K562 (cell line): Measurements from ENCODE around the gene ERGIC3. TPM values are rescaled to one million over a fixed set of nuclear protein-coding genes. Genes with fewer than 3 reads are reported as not detected.
"Not testable (repeated sequence)": the region's sequence is repeated elsewhere in the genome, so short reads cannot be mapped to it uniquely, and the experiment has no call there.

ENCODE experiments used
- ATAC-seq: fragments of 200-7000 bp; cut with Tn5 transposase; 3 replicates; pipeline ENCODE4 v1.9.1; 2020; ENCODE audit warnings: moderate library complexity
- BruUV-seq: library from RNA; stranded (reverse); fragments of 400-500 nt; replicated peaks from 2 replicates; lab custom pipeline; 2021; lab: Mats Ljungman, UMichigan
- CTCF ChIA-PET: fragments of 300-600 bp; formaldehyde crosslinking; extraction: SDS; loops from one replicate; lab custom pipeline; 2021; ENCODE audit warnings: low intra/inter-chr PET ratio; lab: Yijun Ruan, JAX
- POLR2A ChIA-PET: fragments of 300-600, 350-650 bp; sonication (Branson Sonifier 250); formaldehyde crosslinking; extraction: SDS; loops from one replicate; lab custom pipeline; 2021; ENCODE audit warnings: antibody characterized with exemption, inconsistent platforms; lab: Yijun Ruan, JAX
- DNase-seq, 4 experiments: peaks; one replicate each; pipeline versions ENCODE4 v3.0.0 to v3.0.0-alpha.2; 2011 to 2018; ENCODE audit warnings: low spot score in 3 of 4, mixed read lengths in 3 of 4; ENCODE audit errors: extremely low read depth in 1 of 4
- FAIRE-seq: peaks from 2 replicates; lab custom pipeline; 2011; peaks lifted over from hg19 to GRCh38; lab: Jason Lieb, UNC
- H2AFZ ChIP-seq: 2 replicates; pipeline ENCODE4 v1.6.0; 2011; ENCODE audit warnings: low read depth, low read length, control low read depth, inconsistent platforms
- H3K27ac ChIP-seq: fragments of 200-600 bp; 3 replicates; pipeline ENCODE4 v1.8.0; 2011; ENCODE audit warnings: low read depth, mild to moderate bottlenecking, control low read depth, inconsistent platforms, low read length, moderate library complexity, mixed read lengths; ENCODE audit errors: extremely low read depth
- H3K27me3 ChIP-seq, 2 experiments: fragments of 300-600 bp in 1 of 2; 2 replicates in 1 of 2; 3 replicates in 1 of 2; pipeline versions ENCODE4 v1.6.0 to v1.8.0; 2011; ENCODE audit warnings: inconsistent platforms in 2 of 2, low read length in 2 of 2, mild to moderate bottlenecking in 1 of 2, mixed read lengths in 1 of 2, moderate library complexity in 1 of 2; ENCODE audit not compliant: control insufficient read depth in 2 of 2, insufficient read depth in 2 of 2
- H3K36me3 ChIP-seq: fragments of 300-600 bp; 3 replicates; pipeline ENCODE4 v1.8.0; 2011; ENCODE audit warnings: mild to moderate bottlenecking, low read length, inconsistent platforms; ENCODE audit not compliant: control insufficient read depth, insufficient read depth
- H3K4me1 ChIP-seq, 2 experiments: fragments of 200-600 bp in 1 of 2; replicated peaks in 1 of 2; 2 replicates in 1 of 2; 3 replicates in 1 of 2; pipeline versions ENCODE4 v1.5.1 to v1.8.0; 2011; ENCODE audit warnings: inconsistent platforms in 2 of 2, low read length in 2 of 2, mild to moderate bottlenecking in 1 of 2, mixed read lengths in 1 of 2, moderate library complexity in 1 of 2; ENCODE audit not compliant: control insufficient read depth in 2 of 2, insufficient read depth in 2 of 2
- H3K4me2 ChIP-seq: 2 replicates; pipeline ENCODE4 v1.6.1; 2011; ENCODE audit warnings: low read length, control low read depth, inconsistent platforms, mixed read lengths; ENCODE audit not compliant: insufficient read depth
- H3K4me3 ChIP-seq: fragments of 200-600 bp; sonication (generic), shearing (Covaris generic); 2 replicates; pipeline ENCODE4 v1.5.1; 2016; ENCODE audit warnings: control low read depth, inconsistent platforms
- H3K79me2 ChIP-seq: fragments of 200-600 bp; 3 replicates; pipeline ENCODE4 v1.8.0; 2011; ENCODE audit warnings: low read length, inconsistent platforms; ENCODE audit not compliant: control insufficient read depth, insufficient read depth
- H3K9ac ChIP-seq, 2 experiments: 2 replicates each; pipeline versions ENCODE4 v1.6.0 to v1.6.1; 2011; ENCODE audit warnings: low read depth in 2 of 2, low read length in 2 of 2, control low read depth in 1 of 2, inconsistent platforms in 1 of 2, mild to moderate bottlenecking in 1 of 2, mixed read lengths in 1 of 2; ENCODE audit not compliant: insufficient read depth in 1 of 2
- H3K9me1 ChIP-seq: one replicate; pipeline ENCODE4 v1.6.0; 2011; ENCODE audit warnings: inconsistent platforms, mild to moderate bottlenecking, low read length, moderate library complexity; ENCODE audit not compliant: control insufficient read depth, insufficient read depth
- H3K9me3 ChIP-seq: replicated peaks from 2 replicates; pipeline ENCODE4 v1.5.1; 2011; ENCODE audit warnings: low read depth, low read length, inconsistent platforms; ENCODE audit not compliant: control insufficient read depth, insufficient read depth
- H4K20me1 ChIP-seq: replicated peaks from 2 replicates; pipeline ENCODE4 v1.6.1; 2011; ENCODE audit warnings: low read length, inconsistent platforms, mixed read lengths; ENCODE audit not compliant: control insufficient read depth, insufficient read depth
- GTF2F1 ChIP-seq: IDR thresholded peaks from 2 replicates; pipeline ENCODE4 v1.6.1; 2011; ENCODE audit warnings: low read depth, low read length, improper control_type of control experiment
- HDGF ChIP-seq: fragments of 450-650 bp; IDR thresholded peaks from 2 replicates; pipeline ENCODE4 v1.6.1; 2016
- KAT8 ChIP-seq: fragments of 450-650 bp; IDR thresholded peaks from 2 replicates; pipeline ENCODE4 v1.6.1; 2016; ENCODE audit warnings: low read depth, mild to moderate bottlenecking
- POLR3A ChIP-seq: IDR thresholded peaks from 2 replicates; pipeline ENCODE4 v1.6.1; 2011; ENCODE audit warnings: borderline replicate concordance, mild to moderate bottlenecking, moderate library complexity; ENCODE audit not compliant: insufficient read length, insufficient read depth; ENCODE audit errors: extremely low read depth
- ZNF24 ChIP-seq: fragments of 450-650 bp; IDR thresholded peaks from 2 replicates; pipeline ENCODE4 v1.6.1; 2016
- WGBS: fragments of 100-300 bp; shearing (Covaris generic); methylation state at CpG from one replicate; pipeline ENCODE4 v1.1.6; 2016; ENCODE audit warnings: low coverage, mixed read lengths; ENCODE audit not compliant: insufficient coverage; ENCODE audit errors: missing lambda C conversion rate; 5-methylcytosine and 5-hydroxymethylcytosine counted together
- in situ Hi-C: fragments of 300-500 bp; cut with MboI; formaldehyde crosslinking; loops from 4 replicates; pipeline ENCODE4 v1.15.0; 2018; ENCODE audit warnings: inconsistent platforms, mixed read lengths
- intact Hi-C: fragments of 100-400 bp; cut with micrococcal nuclease; formaldehyde crosslinking; loops from 2 replicates; pipeline ENCODE4 v1.14.2; 2022
- polyA plus RNA-seq, 8 experiments: library from polyadenylated mRNA; depleted of rRNA in 4 of 8; stranded (reverse) in 5 of 8; unstranded in 3 of 8; fragments of >200 nt; fragmentation: Nextera tagmentation in 2 of 8; fragmentation: Illumina TruSeq in 1 of 8; extraction: Ambion mirVana in 2 of 8; extraction: Trizol in 1 of 8; gene quantifications; 2 replicates each; pipeline versions ENCODE4 v1.2.1 to v1.2.3, GENCODE V29; 2011 to 2014; ENCODE audit warnings: inconsistent platforms in 1 of 8, missing spikeins in 1 of 8
- total RNA-seq, 7 experiments: library from RNA; depleted of rRNA in 6 of 7; stranded (reverse); fragments of >200 nt in 6 of 7; fragmentation: Illumina TruSeq in 2 of 7; extraction: Trizol in 2 of 7; gene quantifications; 2 replicates each; pipeline versions ENCODE4 v1.2.1 to v1.2.3, GENCODE V29; 2011 to 2021; ENCODE audit warnings: low replicate concordance in 1 of 7
- TF ChIP-seq, protein P1 (sequence below), 2 experiments: IDR thresholded peaks; 2 replicates each; pipeline ENCODE4 v1.6.1; 2012; ENCODE audit warnings: improper control_type of control experiment in 2 of 2, low read depth in 2 of 2, low read length in 2 of 2, borderline replicate concordance in 1 of 2

The ERGIC3 gene
- total and polyA plus RNA-seq, 9 of the 15 experiments (the other 6 are each of a cell fraction or from before 2014, with no cell fraction given) = 121 to 278 (median 184) TPM

DNA sequence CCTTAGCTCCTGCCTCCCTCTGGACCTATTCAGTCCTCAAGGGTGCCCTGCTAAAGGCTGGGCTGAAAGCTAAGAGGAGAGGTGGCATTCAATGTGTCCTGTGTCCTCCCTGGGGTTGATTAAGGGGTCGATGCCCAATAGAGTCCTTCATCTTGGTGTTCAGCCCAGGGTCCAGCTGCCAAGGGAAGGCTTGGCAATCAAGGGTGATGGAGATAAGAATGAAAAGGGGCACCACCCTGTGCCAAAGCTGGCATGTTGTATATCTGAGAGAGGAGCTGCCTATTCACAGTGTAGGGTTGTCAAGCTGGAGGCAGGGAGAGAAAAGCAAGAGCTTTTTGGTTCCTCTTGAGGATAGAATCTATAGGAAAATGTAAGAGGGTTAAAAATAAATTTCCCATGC lies 24.8 kb upstream of the ERGIC3 start:
- WGBS = 40% methylated on average over 1 of the region's 1 CpG
- TF ChIP-seq ZNF24 (no peak), KAT8 (no peak), POLR3A (no peak), HDGF (no peak), GTF2F1 (no peak)
- TF ChIP-seq, protein P1, sequence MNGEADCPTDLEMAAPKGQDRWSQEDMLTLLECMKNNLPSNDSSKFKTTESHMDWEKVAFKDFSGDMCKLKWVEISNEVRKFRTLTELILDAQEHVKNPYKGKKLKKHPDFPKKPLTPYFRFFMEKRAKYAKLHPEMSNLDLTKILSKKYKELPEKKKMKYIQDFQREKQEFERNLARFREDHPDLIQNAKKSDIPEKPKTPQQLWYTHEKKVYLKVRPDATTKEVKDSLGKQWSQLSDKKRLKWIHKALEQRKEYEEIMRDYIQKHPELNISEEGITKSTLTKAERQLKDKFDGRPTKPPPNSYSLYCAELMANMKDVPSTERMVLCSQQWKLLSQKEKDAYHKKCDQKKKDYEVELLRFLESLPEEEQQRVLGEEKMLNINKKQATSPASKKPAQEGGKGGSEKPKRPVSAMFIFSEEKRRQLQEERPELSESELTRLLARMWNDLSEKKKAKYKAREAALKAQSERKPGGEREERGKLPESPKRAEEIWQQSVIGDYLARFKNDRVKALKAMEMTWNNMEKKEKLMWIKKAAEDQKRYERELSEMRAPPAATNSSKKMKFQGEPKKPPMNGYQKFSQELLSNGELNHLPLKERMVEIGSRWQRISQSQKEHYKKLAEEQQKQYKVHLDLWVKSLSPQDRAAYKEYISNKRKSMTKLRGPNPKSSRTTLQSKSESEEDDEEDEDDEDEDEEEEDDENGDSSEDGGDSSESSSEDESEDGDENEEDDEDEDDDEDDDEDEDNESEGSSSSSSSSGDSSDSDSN (IDR thresholded peaks at IDR 0.05; ENCODE audit: borderline replicate concordance in 1 of 2, low read depth in 2 of 2, low read length in 2 of 2) = no peak
- TF ChIP-seq, all 486 proteins: peak for 0
- POLR2A ChIA-PET = interaction anchor here (0.9 to 1.6 kb wide), 4 partner anchors 8 to 24 kb away, joined by 3 to 5 read pairs (median 4); no protein-coding TSS in a partner anchor
- Histone ChIP-seq H3K9me3 (no peaks in the 10 kb centered on the region), H3K4me1 (peaks cover 11 to 16% of the 10 kb centered on the region in 2 experiments; a peak in 3 of 5 replicates), H3K27ac (no peak overlapping the region), H3K36me3 (peaks cover 6% of the 10 kb centered on the region; the same call in 1 of the 3 replicates), H2AFZ (no peak overlapping the region), H3K4me2 (no peak overlapping the region), H3K4me3 (no peak overlapping the region), H3K9ac (no peak overlapping the region), H4K20me1 (no peaks in the 10 kb centered on the region; the same call in 1 of the 2 replicates), H3K9me1 (no peaks in the 10 kb centered on the region), H3K79me2 (no peaks in the 10 kb centered on the region), H3K27me3 (no peaks in the 10 kb centered on the region)
- intact Hi-C loops (no loop called here), in situ Hi-C loops (no loop called here)
- ATAC-seq = no peak
- no peak for DNase-seq
- BruUV-seq = no TSS peak
- CTCF ChIA-PET = no interaction called here
- no peak for FAIRE-seq

DNA sequence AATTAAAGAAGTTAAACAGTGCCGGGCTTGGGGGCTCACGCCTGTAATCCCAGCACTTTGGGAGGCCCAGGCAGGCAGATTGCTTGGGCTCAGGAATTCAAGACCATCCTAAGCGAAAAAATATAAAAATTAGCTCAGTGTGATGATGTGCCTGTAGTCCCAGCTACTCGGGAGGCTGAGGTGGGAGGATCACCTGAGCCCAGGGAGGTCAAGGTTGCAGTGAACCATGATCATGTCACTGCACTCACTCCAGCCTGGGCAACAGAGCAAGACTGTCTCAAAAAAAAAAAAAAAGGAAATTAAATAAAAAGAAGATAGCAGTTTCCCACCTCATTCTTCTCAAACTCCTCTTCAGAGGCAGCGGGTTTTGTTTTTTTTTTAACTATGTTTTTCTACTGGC lies 24.1 kb upstream of the ERGIC3 start:
- H3K36me3 ChIP-seq, H3K9me3 ChIP-seq, DNase-seq, ATAC-seq, H3K4me2 ChIP-seq, in situ Hi-C loops, H3K9ac ChIP-seq, H2AFZ ChIP-seq, FAIRE-seq, CTCF ChIA-PET, H3K27me3 ChIP-seq, H3K9me1 ChIP-seq, H4K20me1 ChIP-seq, H3K27ac ChIP-seq, H3K4me3 ChIP-seq, BruUV-seq, H3K79me2 ChIP-seq, intact Hi-C loops: not testable (repeated sequence)
- H3K4me1 ChIP-seq = peaks cover 11 to 16% of the 10 kb centered on the region in 2 experiments; a peak in 3 of 5 replicates
- POLR2A ChIA-PET = interaction anchor here (1.2 to 1.6 kb wide), 2 partner anchors 9 to 11 kb away, joined by 4 to 5 read pairs; no protein-coding TSS in a partner anchor
- WGBS = 40% methylated on average over 5 of the region's 5 CpGs
